SK-N-SH (cell line): ENCODE data around the gene CFAP74. TPM values are rescaled to one million over a fixed set of nuclear protein-coding genes. Genes with fewer than 3 reads are reported as not detected.

ENCODE experiments used
- CTCF ChIA-PET: fragments of 300-600, 350-600 bp; formaldehyde crosslinking; extraction: SDS; loops from one replicate; lab custom pipeline; 2021; lab: Yijun Ruan, JAX
- POLR2A ChIA-PET: fragments of 350-600 bp; sonication (Branson Sonifier 250); formaldehyde crosslinking; extraction: SDS; loops from one replicate; lab custom pipeline; 2020; ENCODE audit warnings: antibody characterized with exemption, inconsistent platforms; lab: Yijun Ruan, JAX
- DNase-seq: peaks from one replicate; pipeline ENCODE4 v3.0.0; 2012
- H2AFZ ChIP-seq: fragments of 200-600 bp; sonication (generic); 2 replicates; pipeline ENCODE4 v1.8.1; 2016; ENCODE audit warnings: antibody characterized with exemption, mild to moderate bottlenecking, low read depth
- H3F3A ChIP-seq: fragments of 200-600 bp; sonication (generic); replicated peaks from 2 replicates; pipeline ENCODE3; 2016; ENCODE audit warnings: antibody characterized with exemption, mild to moderate bottlenecking; ENCODE audit not compliant: insufficient read depth
- H3K27ac ChIP-seq, 2 experiments: fragments of 200-500 bp in 1 of 2; fragments of 200-600 bp in 1 of 2; sonication (Bioruptor generic) in 1 of 2; sonication (generic), shearing (Covaris generic) in 1 of 2; 2 replicates each; pipeline versions ENCODE4 v1.5.1 to v1.6.1; 2014 to 2016; ENCODE audit warnings: low read depth in 2 of 2, inconsistent platforms in 1 of 2, low read length in 1 of 2, mild to moderate bottlenecking in 1 of 2, mixed read lengths in 1 of 2
- H3K27me3 ChIP-seq: fragments of 200-600 bp; sonication (generic), shearing (Covaris generic); 2 replicates; pipeline ENCODE4 v1.6.1; 2016; ENCODE audit warnings: mixed run types; ENCODE audit not compliant: insufficient read depth
- H3K36me3 ChIP-seq, 2 experiments: fragments of 200-500 bp in 1 of 2; fragments of 200-600 bp in 1 of 2; sonication (Bioruptor generic) in 1 of 2; sonication (generic) in 1 of 2; replicated peaks in 1 of 2; 2 replicates each; pipeline versions ENCODE3 to v1.5.1; 2014 to 2016; ENCODE audit warnings: low read length in 1 of 2, mild to moderate bottlenecking in 1 of 2; ENCODE audit not compliant: insufficient read depth in 2 of 2, control insufficient read depth in 1 of 2
- H3K4me1 ChIP-seq, 2 experiments: fragments of 200-500 bp in 1 of 2; fragments of 200-600 bp in 1 of 2; sonication (Bioruptor generic) in 1 of 2; sonication (generic), shearing (Covaris generic) in 1 of 2; 2 replicates each; pipeline versions ENCODE4 v1.5.1 to v1.6.1; 2014 to 2016; ENCODE audit warnings: low read depth in 1 of 2, low read length in 1 of 2, mixed run types in 1 of 2; ENCODE audit not compliant: insufficient read depth in 2 of 2, control insufficient read depth in 1 of 2
- H3K4me2 ChIP-seq: fragments of 200-600 bp; sonication (generic), shearing (Covaris generic); 2 replicates; pipeline ENCODE4 v1.6.1; 2017; ENCODE audit warnings: mixed run types
- H3K4me3 ChIP-seq, 2 experiments: fragments of 200-500 bp in 1 of 2; fragments of 200-600 bp in 1 of 2; sonication (Bioruptor generic) in 1 of 2; sonication (generic), shearing (Covaris generic) in 1 of 2; 2 replicates each; pipeline versions ENCODE4 v1.5.1 to v1.8.1; 2014 to 2016; ENCODE audit warnings: low read depth in 2 of 2, inconsistent platforms in 1 of 2, low read length in 1 of 2, mild to moderate bottlenecking in 1 of 2, mixed read lengths in 1 of 2, moderate library complexity in 1 of 2
- H3K79me2 ChIP-seq: fragments of 200-600 bp; sonication (generic); 2 replicates; pipeline ENCODE4 v1.8.1; 2017; ENCODE audit warnings: mild to moderate bottlenecking; ENCODE audit not compliant: insufficient read depth
- H3K9ac ChIP-seq: fragments of 200-600 bp; sonication (generic); 2 replicates; pipeline ENCODE4 v1.6.1; 2017; ENCODE audit warnings: mixed run types
- H3K9me2 ChIP-seq: fragments of 200-600 bp; sonication (generic); 2 replicates; pipeline ENCODE4 v1.6.1; 2017; ENCODE audit warnings: mixed run types
- H3K9me3 ChIP-seq: fragments of 200-600 bp; sonication (generic); 2 replicates; pipeline ENCODE4 v1.6.1; 2017; ENCODE audit warnings: mixed run types, mild to moderate bottlenecking, moderate library complexity
- H4K20me1 ChIP-seq: fragments of 200-600 bp; sonication (generic); 2 replicates; pipeline ENCODE4 v1.6.1; 2017; ENCODE audit warnings: mild to moderate bottlenecking, mixed run types; ENCODE audit not compliant: insufficient read depth
- ELF1 ChIP-seq: IDR thresholded peaks from 2 replicates; pipeline ENCODE4 v1.4.0; 2012
- EZH2phosphoT487 ChIP-seq: fragments of 200-600 bp; sonication (generic); IDR thresholded peaks from 2 replicates; pipeline ENCODE4 v1.6.1; 2017; ENCODE audit warnings: low read depth, mixed run types, mild to moderate bottlenecking, antibody characterized with exemption, moderate library complexity, borderline replicate concordance
- FOXM1 ChIP-seq: IDR thresholded peaks from 2 replicates; pipeline ENCODE4 v1.4.0; 2012; ENCODE audit warnings: low read depth, mild to moderate bottlenecking
- GATA2 ChIP-seq: sonication (generic); formaldehyde crosslinking; IDR thresholded peaks from 2 replicates; pipeline ENCODE4 v1.5.0; 2020; ENCODE audit warnings: mild to moderate bottlenecking, missing genetic modification reagents
- JUND ChIP-seq: IDR thresholded peaks from 2 replicates; pipeline ENCODE4 v1.4.0; 2012
- RAD21 ChIP-seq: IDR thresholded peaks from 2 replicates; pipeline ENCODE4 v1.6.1; 2012; ENCODE audit warnings: mild to moderate bottlenecking, low read length
- RFX5 ChIP-seq: IDR thresholded peaks from 2 replicates; pipeline ENCODE4 v1.6.1; 2012; ENCODE audit warnings: mild to moderate bottlenecking, improper control_type of control experiment, low read length
- RXRA ChIP-seq: IDR thresholded peaks from 2 replicates; pipeline ENCODE4 v1.4.0; 2012; ENCODE audit warnings: low read depth, mild to moderate bottlenecking, borderline replicate concordance
- SMC3 ChIP-seq: IDR thresholded peaks from 2 replicates; pipeline ENCODE4 v1.6.1; 2012; ENCODE audit warnings: low read depth, low read length, improper control_type of control experiment
- TEAD4 ChIP-seq: IDR thresholded peaks from 2 replicates; pipeline ENCODE4 v1.4.0; 2012; ENCODE audit warnings: mild to moderate bottlenecking, borderline replicate concordance; ENCODE audit not compliant: insufficient read depth
- WGBS: methylation state at CpG from one replicate; pipeline ENCODE4 v1.1.6; 2017; ENCODE audit warnings: low lambda C conversion rate; 5-methylcytosine and 5-hydroxymethylcytosine counted together
- polyA plus RNA-seq, 3 experiments: library from polyadenylated mRNA; depleted of rRNA; stranded (reverse); fragments of >200 nt; gene quantifications; 2 replicates each; pipeline ENCODE4 v1.2.3, GENCODE V29; 2012
- TF ChIP-seq, protein P1 (sequence below): IDR thresholded peaks from 2 replicates; pipeline ENCODE4 v1.6.1; 2012; ENCODE audit warnings: mild to moderate bottlenecking, low read depth, low read length, moderate library complexity
- TF ChIP-seq, protein P2 (sequence below): fragments of 150-350 bp; IDR thresholded peaks from 2 replicates; pipeline ENCODE4 v1.6.1; 2016; ENCODE audit warnings: mild to moderate bottlenecking, low read depth, low read length

CFAP74 gene
- polyA plus RNA-seq, 1 of the 3 experiments (the other 2 are of a cell fraction), result not detected

DNA sequence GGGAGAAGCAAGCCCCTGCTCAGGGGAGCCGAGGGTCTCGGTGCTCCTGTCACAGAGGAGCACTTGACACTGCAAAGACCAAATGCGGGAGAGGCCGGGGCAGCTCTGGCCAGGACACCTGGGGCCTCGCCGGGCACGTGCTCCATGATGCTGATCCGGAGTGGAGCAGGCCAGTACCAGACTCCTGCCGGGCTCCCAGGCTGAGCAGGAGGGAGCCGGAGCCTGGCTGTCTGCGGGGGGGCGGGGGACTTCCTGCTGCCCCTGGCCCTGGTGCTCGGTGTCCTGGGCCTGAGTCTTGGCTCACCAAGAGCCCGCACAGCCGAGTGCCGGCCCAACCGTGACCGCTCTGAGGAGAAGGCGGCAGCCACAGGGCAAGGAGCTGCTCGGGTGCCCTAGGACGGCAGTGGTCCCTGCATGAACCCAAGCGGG lies 46.0 kb downstream of the CFAP74 start:
- Histone ChIP-seq H2AFZ (no peak overlapping the region), H3K4me2 (no peak overlapping the region), H3K9ac (no peak overlapping the region), H3K9me3 (no peaks in the 10 kb centered on the region), H3K27me3 (no peaks in the 10 kb centered on the region), H3F3A (no peaks in the 10 kb centered on the region), H3K36me3 (no peaks in the 10 kb centered on the region), H3K4me3 (no peak overlapping the region), H3K9me2 (no peaks in the 10 kb centered on the region), H4K20me1 (no peaks in the 10 kb centered on the region), H3K27ac (no peak overlapping the region), H3K79me2 (no peaks in the 10 kb centered on the region), H3K4me1 (peaks cover 0 to 5% of the 10 kb centered on the region in 2 experiments; a peak in 1 of 4 replicates)
- TF ChIP-seq SMC3 (no peak), RFX5 (no peak), ELF1 (no peak), TEAD4 (no peak), GATA2 (CRISPR knock-in tag) (no peak), EZH2phosphoT487 (no peak), RAD21 (no peak), JUND (no peak), FOXM1 (no peak), RXRA (no peak)
- TF ChIP-seq, protein P1, sequence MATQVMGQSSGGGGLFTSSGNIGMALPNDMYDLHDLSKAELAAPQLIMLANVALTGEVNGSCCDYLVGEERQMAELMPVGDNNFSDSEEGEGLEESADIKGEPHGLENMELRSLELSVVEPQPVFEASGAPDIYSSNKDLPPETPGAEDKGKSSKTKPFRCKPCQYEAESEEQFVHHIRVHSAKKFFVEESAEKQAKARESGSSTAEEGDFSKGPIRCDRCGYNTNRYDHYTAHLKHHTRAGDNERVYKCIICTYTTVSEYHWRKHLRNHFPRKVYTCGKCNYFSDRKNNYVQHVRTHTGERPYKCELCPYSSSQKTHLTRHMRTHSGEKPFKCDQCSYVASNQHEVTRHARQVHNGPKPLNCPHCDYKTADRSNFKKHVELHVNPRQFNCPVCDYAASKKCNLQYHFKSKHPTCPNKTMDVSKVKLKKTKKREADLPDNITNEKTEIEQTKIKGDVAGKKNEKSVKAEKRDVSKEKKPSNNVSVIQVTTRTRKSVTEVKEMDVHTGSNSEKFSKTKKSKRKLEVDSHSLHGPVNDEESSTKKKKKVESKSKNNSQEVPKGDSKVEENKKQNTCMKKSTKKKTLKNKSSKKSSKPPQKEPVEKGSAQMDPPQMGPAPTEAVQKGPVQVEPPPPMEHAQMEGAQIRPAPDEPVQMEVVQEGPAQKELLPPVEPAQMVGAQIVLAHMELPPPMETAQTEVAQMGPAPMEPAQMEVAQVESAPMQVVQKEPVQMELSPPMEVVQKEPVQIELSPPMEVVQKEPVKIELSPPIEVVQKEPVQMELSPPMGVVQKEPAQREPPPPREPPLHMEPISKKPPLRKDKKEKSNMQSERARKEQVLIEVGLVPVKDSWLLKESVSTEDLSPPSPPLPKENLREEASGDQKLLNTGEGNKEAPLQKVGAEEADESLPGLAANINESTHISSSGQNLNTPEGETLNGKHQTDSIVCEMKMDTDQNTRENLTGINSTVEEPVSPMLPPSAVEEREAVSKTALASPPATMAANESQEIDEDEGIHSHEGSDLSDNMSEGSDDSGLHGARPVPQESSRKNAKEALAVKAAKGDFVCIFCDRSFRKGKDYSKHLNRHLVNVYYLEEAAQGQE, result no peak
- TF ChIP-seq, protein P2, sequence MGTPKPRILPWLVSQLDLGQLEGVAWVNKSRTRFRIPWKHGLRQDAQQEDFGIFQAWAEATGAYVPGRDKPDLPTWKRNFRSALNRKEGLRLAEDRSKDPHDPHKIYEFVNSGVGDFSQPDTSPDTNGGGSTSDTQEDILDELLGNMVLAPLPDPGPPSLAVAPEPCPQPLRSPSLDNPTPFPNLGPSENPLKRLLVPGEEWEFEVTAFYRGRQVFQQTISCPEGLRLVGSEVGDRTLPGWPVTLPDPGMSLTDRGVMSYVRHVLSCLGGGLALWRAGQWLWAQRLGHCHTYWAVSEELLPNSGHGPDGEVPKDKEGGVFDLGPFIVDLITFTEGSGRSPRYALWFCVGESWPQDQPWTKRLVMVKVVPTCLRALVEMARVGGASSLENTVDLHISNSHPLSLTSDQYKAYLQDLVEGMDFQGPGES, result no peak
- DNase-seq, result no peak
- ChIA-PET POLR2A (no interaction called here), CTCF (interaction anchor here (0.6 to 10.4 kb wide), 3 partner anchors 12 to 86 kb away, joined by 3 to 268 read pairs (median 20); no protein-coding TSS in a partner anchor)
- 60% methylated on average over 1 of the region's 22 CpGs for WGBS
